Measurements from ENCODE around the gene KRT80. TPM values are rescaled to one million over a fixed set of nuclear protein-coding genes. Genes with fewer than 3 reads are reported as not detected.
A peak's percentile ranks its signal among the peaks of the same experiment; 100 is the strongest.

Gene KRT80
- total and polyA plus RNA-seq, 3 experiments from 2014 or later, result not detected

- Histone ChIP-seq H3K4me1 (ENCODE audit: insufficient read depth, low read length) (no peaks in the 10 kb centered on the region), H3K4me3 (ENCODE audit: low read length) (no peak overlapping the region), H3K9me3 (ENCODE audit: low read length) (no peaks in the 10 kb centered on the region), H3K27me3 (ENCODE audit: insufficient read depth, low read length, poor library complexity, severe bottlenecking) (no peaks in the 10 kb centered on the region), H3K27ac (ENCODE audit: low read depth, low read length) (no peak overlapping the region), H3K36me3 (ENCODE audit: insufficient read depth, low read length) (no peaks in the 10 kb centered on the region)
- Mint-ChIP-seq H3K27me3 (peaks cover 16 to 21% of the 10 kb centered on the region in 2 donors), H3K9me3 (no peaks in the 10 kb centered on the region), H3K4me3 (no peak overlapping the region), H3K36me3 (no peaks in the 10 kb centered on the region), H3K27ac (no peak overlapping the region), H3K4me1 (no peaks in the 10 kb centered on the region)
- CTCF ChIA-PET, result interaction anchor here (1.2 to 1.5 kb wide), 2 partner anchors 53 to 117 kb away, joined by 3 read pairs; no protein-coding TSS in a partner anchor
- DNase-seq, result no peak
- POLR2A ChIA-PET, result no interaction called here
Observed at GRCh38 chr12:52210186-52210924, 18.5 kb upstream of the KRT80 start.

GRCh38 chr12:52209321-52209720 lies 17.5 kb upstream of the KRT80 start:
- H3K27ac ChIP-seq (ENCODE audit: low read depth, low read length), result no peak overlapping the region
- H3K4me1 Mint-ChIP-seq, result no peaks in the 10 kb centered on the region
- H3K4me1 ChIP-seq (ENCODE audit: insufficient read depth, low read length), result no peaks in the 10 kb centered on the region
- H3K4me3 ChIP-seq (ENCODE audit: low read length), result no peak overlapping the region
- H3K27me3 ChIP-seq (ENCODE audit: insufficient read depth, low read length, poor library complexity, severe bottlenecking), result no peaks in the 10 kb centered on the region
- peaks cover 14 to 16% of the 10 kb centered on the region in 2 donors for H3K27me3 Mint-ChIP-seq
- H3K36me3 ChIP-seq (ENCODE audit: insufficient read depth, low read length), result no peaks in the 10 kb centered on the region
- no peaks in the 10 kb centered on the region for H3K9me3 Mint-ChIP-seq
- CTCF ChIA-PET, result interaction anchor here (1.5 kb wide), 1 partner anchor 52 kb away, joined by 3 read pairs; no protein-coding TSS in a partner anchor
- no peaks in the 10 kb centered on the region for H3K36me3 Mint-ChIP-seq
- H3K4me3 Mint-ChIP-seq, result no peak overlapping the region
- H3K27ac Mint-ChIP-seq, result no peak overlapping the region
- H3K9me3 ChIP-seq (ENCODE audit: low read length), result no peaks in the 10 kb centered on the region
- POLR2A ChIA-PET, result no interaction called here
- peak in 1 of 5 donors; percentile 12 for DNase-seq

GRCh38 chr12:52208424-52209165 lies 16.8 kb upstream of the KRT80 start:
- peak in 1 of 5 donors; percentile 21 for DNase-seq
- POLR2A ChIA-PET, result no interaction called here
- H3K27ac ChIP-seq (ENCODE audit: low read depth, low read length), result no peak overlapping the region
- Mint-ChIP-seq H3K36me3 (no peaks in the 10 kb centered on the region), H3K4me3 (no peak overlapping the region), H3K27me3 (peaks cover 10 to 14% of the 10 kb centered on the region in 2 donors), H3K27ac (no peak overlapping the region), H3K4me1 (no peaks in the 10 kb centered on the region), H3K9me3 (no peaks in the 10 kb centered on the region)
- no peaks in the 10 kb centered on the region for H3K4me1 ChIP-seq (ENCODE audit: insufficient read depth, low read length)
- H3K27me3 ChIP-seq (ENCODE audit: insufficient read depth, low read length, poor library complexity, severe bottlenecking), result no peaks in the 10 kb centered on the region
- H3K9me3 ChIP-seq (ENCODE audit: low read length), result no peaks in the 10 kb centered on the region
- CTCF ChIA-PET, result no interaction called here
- H3K36me3 ChIP-seq (ENCODE audit: insufficient read depth, low read length), result no peaks in the 10 kb centered on the region
- H3K4me3 ChIP-seq (ENCODE audit: low read length), result no peak overlapping the region

GRCh38 chr12:52207895-52208294 lies 16.1 kb upstream of the KRT80 start:
- Mint-ChIP-seq H3K27me3 (peaks cover 14 to 18% of the 10 kb centered on the region in 2 donors), H3K4me3 (no peak overlapping the region), H3K27ac (no peak overlapping the region), H3K4me1 (no peaks in the 10 kb centered on the region), H3K9me3 (no peaks in the 10 kb centered on the region), H3K36me3 (no peaks in the 10 kb centered on the region)
- CTCF ChIA-PET, result no interaction called here
- H3K9me3 ChIP-seq (ENCODE audit: low read length), result no peaks in the 10 kb centered on the region
- peak in 1 of 5 donors; percentile 21 for DNase-seq
- H3K27me3 ChIP-seq (ENCODE audit: insufficient read depth, low read length, poor library complexity, severe bottlenecking), result no peaks in the 10 kb centered on the region
- H3K36me3 ChIP-seq (ENCODE audit: insufficient read depth, low read length), result no peaks in the 10 kb centered on the region
- H3K4me1 ChIP-seq (ENCODE audit: insufficient read depth, low read length), result no peaks in the 10 kb centered on the region
- no peak overlapping the region for H3K27ac ChIP-seq (ENCODE audit: low read depth, low read length)
- POLR2A ChIA-PET, result no interaction called here
- H3K4me3 ChIP-seq (ENCODE audit: low read length), result no peak overlapping the region

GRCh38 chr12:52207106-52207505 lies 15.3 kb upstream of the KRT80 start:
- H3K36me3 Mint-ChIP-seq, result no peaks in the 10 kb centered on the region
- H3K4me3 Mint-ChIP-seq, result no peak overlapping the region
- POLR2A ChIA-PET, result no interaction called here
- no peak overlapping the region for H3K27ac ChIP-seq (ENCODE audit: low read depth, low read length)
- no peaks in the 10 kb centered on the region for H3K4me1 Mint-ChIP-seq
- no peaks in the 10 kb centered on the region for H3K4me1 ChIP-seq (ENCODE audit: insufficient read depth, low read length)
- H3K4me3 ChIP-seq (ENCODE audit: low read length), result no peak overlapping the region
- H3K9me3 Mint-ChIP-seq, result no peaks in the 10 kb centered on the region
- CTCF ChIA-PET, result no interaction called here
- H3K27ac Mint-ChIP-seq, result no peak overlapping the region
- no peaks in the 10 kb centered on the region for H3K9me3 ChIP-seq (ENCODE audit: low read length)
- no peaks in the 10 kb centered on the region for H3K27me3 ChIP-seq (ENCODE audit: insufficient read depth, low read length, poor library complexity, severe bottlenecking)
- H3K36me3 ChIP-seq (ENCODE audit: insufficient read depth, low read length), result no peaks in the 10 kb centered on the region
- H3K27me3 Mint-ChIP-seq, result peaks cover 14 to 21% of the 10 kb centered on the region in 2 donors
- peak in 1 of 5 donors; percentile 16 for DNase-seq

GRCh38 chr12:52206304-52207040 lies 14.7 kb upstream of the KRT80 start:
- Histone ChIP-seq H3K9me3 (ENCODE audit: low read length) (no peaks in the 10 kb centered on the region), H3K27ac (ENCODE audit: low read depth, low read length) (no peak overlapping the region), H3K4me3 (ENCODE audit: low read length) (no peak overlapping the region), H3K27me3 (ENCODE audit: insufficient read depth, low read length, poor library complexity, severe bottlenecking) (no peaks in the 10 kb centered on the region), H3K36me3 (ENCODE audit: insufficient read depth, low read length) (no peaks in the 10 kb centered on the region), H3K4me1 (ENCODE audit: insufficient read depth, low read length) (no peaks in the 10 kb centered on the region)
- ChIA-PET CTCF (no interaction called here), POLR2A (no interaction called here)
- DNase-seq, result peak in 1 of 5 donors; percentile 37
- H3K4me3 Mint-ChIP-seq, result no peak overlapping the region
- H3K27me3 Mint-ChIP-seq, result peaks cover 16 to 24% of the 10 kb centered on the region in 2 donors
- no peak overlapping the region for H3K27ac Mint-ChIP-seq
- no peaks in the 10 kb centered on the region for H3K4me1 Mint-ChIP-seq
- H3K9me3 Mint-ChIP-seq, result no peaks in the 10 kb centered on the region
- H3K36me3 Mint-ChIP-seq, result no peaks in the 10 kb centered on the region

- Histone ChIP-seq H3K9me3 (ENCODE audit: low read length) (no peaks in the 10 kb centered on the region), H3K27me3 (ENCODE audit: insufficient read depth, low read length, poor library complexity, severe bottlenecking) (no peaks in the 10 kb centered on the region), H3K4me1 (ENCODE audit: insufficient read depth, low read length) (no peaks in the 10 kb centered on the region), H3K4me3 (ENCODE audit: low read length) (no peak overlapping the region), H3K27ac (ENCODE audit: low read depth, low read length) (no peak overlapping the region), H3K36me3 (ENCODE audit: insufficient read depth, low read length) (no peaks in the 10 kb centered on the region)
- Mint-ChIP-seq H3K4me1 (no peaks in the 10 kb centered on the region), H3K27me3 (peaks cover 21 to 24% of the 10 kb centered on the region in 2 donors), H3K4me3 (no peak overlapping the region), H3K9me3 (no peaks in the 10 kb centered on the region), H3K27ac (no peak overlapping the region), H3K36me3 (no peaks in the 10 kb centered on the region)
- CTCF ChIA-PET, result no interaction called here
- DNase-seq, result peak in 1 of 5 donors; percentile 12
- POLR2A ChIA-PET, result no interaction called here
Observed at GRCh38 chr12:52205612-52206303, 13.9 kb upstream of the KRT80 start.
